GM19035 (cell line): ENCODE results near the gene CEP170B.
"Not testable (repeated sequence)": the region's sequence is repeated elsewhere in the genome, so short reads cannot be mapped to it uniquely, and the experiment has no call there.

Experiments
- ATAC-seq: cut with Tn5 transposase; IDR thresholded peaks from one replicate; pipeline ENCODE4 v1.9.1; 2021; ENCODE audit not compliant: unreplicated experiment

The CEP170B gene

DNA sequence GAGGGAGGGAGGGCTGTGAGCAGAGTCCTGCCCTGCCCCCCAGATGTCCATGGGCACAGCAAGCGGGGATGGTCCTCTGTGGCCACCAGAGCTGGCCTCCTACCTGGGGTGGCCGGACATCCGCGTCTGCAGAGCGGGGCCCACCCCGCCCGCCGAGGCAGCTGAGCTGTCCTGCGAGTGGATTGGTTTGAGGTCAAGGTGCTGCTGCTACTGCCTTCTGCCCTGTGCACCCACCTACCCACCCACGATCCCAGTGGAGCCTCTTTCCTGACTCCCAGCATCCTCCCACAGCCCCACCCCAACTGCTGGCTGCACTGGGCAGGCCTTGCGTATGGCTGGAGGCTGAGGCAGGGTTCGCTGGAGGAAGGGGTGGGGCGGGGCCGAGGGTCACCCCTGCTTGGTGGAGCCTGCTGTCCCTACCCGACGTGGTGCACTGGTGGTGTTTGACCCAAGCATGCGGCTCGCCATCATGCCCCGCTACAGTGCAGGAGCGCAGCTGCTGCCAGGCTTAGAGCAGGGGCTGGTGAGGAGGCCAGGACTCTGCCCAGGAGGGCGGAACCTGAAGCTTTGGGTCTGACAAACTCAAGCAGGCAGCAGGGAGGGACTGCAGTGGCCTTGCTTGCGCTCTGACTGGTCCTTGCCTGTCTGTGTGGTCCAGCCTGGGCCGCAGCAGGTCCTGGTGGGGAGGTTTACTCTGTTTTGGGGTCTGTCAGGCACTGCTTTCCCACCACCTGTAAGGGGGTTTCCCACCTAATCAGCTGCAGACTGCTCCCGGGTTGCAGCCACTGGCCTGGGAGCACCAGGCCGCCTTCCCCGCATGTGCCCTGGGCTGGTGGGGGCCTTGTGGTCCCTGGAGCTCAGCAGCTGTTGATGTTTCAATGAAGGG is 23.7 kb downstream of the CEP170B start:
- ATAC-seq = no peak

GRCh38 chr14:104889375-104889757 is 24.3 kb downstream of the CEP170B start:
- ATAC-seq = no peak

- not testable (repeated sequence) for ATAC-seq
These were observed 25.2 kb downstream of the CEP170B start for GRCh38 chr14:104890292-104890691.

DNA sequence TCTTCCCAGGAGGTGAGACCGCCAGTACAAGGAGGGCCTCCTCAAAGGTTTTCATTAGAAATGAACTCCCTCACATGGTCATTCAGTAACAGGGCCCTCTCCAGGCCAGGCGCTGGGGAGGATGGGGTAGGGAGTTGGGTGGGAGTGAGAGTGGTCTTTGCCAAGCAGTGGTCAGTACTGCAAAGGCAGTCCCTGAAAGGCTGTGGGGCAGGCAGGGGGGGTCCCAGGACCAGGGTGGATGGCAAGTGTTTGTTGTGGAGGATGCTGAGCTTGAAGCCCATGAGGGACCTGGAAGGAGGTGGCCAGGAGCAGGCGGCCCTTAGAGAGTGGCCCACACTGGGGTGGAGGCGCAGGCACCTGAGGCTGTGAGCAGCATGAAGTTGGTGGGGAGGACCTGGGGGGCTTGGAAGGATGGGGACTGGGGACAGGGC is 26.1 kb downstream of the CEP170B start:
- no peak for ATAC-seq

- ATAC-seq = no peak
These were observed 26.8 kb downstream of the CEP170B start for GRCh38 chr14:104891664-104892530.

- no peak for ATAC-seq
These were observed 27.7 kb downstream of the CEP170B start for GRCh38 chr14:104892531-104893434.

DNA sequence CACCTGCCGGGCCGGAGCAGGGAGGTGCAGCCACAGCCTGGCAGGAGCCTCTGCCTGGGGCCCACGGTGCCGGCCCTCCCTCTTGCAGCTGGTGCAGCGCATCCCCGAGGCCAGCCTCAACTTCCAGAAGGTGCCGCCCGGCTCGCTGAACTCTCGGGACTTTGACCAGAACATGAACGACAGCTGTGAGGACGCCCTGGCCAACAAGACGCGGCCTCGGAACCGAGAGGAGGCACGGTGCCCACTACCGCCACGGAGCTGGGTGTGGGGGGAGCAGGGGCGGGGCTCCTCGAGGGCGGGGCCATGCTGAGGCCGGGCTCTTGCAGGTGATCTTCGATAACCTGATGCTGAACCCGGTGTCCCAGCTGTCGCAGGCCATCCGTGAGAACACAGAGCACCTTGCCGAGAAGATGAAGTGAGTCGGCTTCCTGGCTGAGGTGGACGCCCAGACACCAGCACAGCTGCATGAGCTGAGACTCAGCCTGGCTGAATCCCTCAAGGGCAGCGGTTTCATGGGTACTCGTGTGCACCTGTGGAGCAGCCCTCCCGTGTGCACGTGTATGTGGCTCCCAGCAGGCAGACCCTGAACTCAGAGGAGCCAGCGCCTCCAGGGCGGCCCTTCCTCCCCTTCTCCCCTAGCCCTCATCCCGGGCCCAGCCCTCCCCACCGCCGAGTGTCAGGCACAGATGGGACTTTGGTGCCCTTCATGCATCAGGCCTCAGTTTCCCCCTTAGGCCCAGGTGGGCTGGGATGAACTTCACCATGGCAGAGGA is 28.6 kb downstream of the CEP170B start:
- ATAC-seq = no peak

- no peak for ATAC-seq
These were observed 29.5 kb downstream of the CEP170B start for GRCh38 chr14:104894331-104895206.

DNA sequence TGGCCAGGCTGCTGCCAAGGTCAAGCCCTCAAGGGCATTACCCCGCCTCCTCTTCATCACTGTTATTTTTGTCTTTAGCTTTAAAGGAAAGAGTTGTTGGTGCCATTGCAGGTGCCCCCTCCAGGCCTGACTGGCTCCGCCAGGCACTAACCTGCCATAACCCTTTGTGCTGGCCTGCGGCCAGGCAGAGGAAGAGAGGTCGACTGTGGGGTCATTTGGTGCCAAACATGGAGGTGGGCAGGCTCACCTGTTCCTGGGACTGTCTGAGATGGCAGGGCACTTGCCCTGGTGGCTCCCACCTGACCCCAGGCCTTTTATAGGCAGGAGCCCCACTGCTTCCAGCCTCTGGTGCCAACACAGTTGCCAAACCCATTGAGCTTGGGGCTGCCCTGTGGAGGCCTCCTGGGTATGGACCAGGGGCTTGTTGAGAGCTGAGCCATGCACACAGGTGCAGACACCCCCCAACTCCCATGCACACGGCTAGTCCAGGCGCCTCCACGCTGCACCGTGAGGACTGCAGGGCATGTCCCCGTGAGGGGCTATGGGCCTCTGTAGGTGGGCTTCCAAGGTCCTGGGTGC is 30.2 kb downstream of the CEP170B start:
- ATAC-seq = no peak

DNA sequence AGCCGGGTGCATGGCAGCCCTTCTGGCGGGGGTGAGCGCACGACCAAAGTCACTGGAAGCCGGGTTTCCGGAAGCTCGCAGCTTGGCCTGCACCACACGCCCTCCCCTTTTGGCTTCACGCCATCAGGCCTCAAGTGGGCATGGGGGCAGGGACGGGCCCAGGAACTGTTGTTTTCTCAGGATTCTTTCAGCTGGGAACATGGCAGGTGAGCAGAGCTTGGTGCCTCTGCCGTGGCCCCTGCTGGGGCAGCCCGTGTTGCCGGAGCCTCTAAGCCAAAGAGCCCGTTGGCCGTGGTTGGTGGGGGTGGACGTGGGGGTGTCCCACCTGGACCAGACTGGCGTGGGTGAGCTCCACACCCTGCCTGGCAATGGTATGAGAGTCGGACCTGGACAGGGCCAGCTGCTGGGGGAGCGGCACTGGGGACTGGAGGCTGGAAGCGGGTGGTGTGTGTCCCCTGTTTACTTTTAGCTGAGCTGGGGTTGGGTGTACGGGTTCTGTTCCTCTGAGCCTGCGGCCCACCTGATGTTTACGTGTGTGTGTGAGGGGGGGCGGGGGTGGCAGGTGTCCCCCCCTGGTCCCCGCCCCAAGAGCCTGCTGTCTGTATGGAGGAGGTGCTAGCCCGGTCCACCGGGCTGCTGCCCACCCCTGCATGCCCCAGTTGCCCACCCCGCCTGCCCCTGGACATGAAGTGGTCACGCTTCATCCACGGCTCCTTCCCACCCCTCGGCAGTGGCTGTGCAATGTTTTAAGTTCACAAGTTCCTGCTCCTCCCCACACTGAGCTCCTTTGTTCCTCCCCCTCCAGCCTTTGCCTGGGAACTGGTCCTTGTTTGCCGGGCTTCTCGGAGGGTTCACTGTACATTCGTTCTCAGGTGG is 31.0 kb downstream of the CEP170B start:
- no peak for ATAC-seq

DNA sequence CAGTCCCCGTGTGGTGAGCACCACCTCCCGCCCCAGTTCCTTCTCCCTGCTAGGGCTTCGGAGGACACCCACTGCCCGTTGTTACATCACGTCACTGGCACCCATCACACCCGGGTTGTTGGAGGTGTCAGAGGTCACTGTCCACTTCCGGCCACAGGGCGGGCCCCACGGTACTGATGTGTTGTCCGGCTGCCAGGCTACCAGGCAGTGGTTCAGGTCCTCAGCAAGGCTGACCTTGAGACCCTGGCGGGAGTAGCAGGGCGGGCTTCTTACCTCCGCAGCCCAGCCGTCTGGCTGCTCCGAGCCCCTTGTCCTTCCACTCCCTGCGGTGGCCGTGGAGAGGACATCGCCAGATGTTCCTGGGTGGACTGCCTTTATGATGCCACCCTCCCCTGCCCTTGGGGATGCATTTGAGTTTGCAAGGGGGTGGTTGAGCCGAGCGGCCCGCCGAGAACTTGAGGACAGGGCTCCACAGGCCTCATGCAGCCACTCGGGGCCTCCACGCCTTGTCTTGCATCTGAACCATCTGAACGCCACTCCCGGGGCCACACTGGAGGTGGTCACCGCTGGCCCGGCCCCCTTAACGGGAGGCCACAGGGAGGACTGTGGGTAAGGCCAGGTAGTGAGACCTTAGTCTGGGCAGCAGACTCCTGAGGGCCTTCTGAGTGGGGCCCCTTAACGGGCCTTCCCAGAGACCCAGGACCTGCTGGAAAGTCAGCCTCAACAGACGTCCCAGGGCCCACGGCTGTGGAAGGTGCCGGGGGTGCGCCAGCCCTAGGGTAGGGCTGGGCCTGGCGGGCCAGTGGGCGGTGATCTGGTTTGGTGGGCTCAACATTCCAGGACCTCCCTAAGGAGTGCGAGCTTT is 32.5 kb downstream of the CEP170B start:
- ATAC-seq = no peak

GRCh38 chr14:104898195-104898558 is 33.1 kb downstream of the CEP170B start:
- ATAC-seq = no peak

DNA sequence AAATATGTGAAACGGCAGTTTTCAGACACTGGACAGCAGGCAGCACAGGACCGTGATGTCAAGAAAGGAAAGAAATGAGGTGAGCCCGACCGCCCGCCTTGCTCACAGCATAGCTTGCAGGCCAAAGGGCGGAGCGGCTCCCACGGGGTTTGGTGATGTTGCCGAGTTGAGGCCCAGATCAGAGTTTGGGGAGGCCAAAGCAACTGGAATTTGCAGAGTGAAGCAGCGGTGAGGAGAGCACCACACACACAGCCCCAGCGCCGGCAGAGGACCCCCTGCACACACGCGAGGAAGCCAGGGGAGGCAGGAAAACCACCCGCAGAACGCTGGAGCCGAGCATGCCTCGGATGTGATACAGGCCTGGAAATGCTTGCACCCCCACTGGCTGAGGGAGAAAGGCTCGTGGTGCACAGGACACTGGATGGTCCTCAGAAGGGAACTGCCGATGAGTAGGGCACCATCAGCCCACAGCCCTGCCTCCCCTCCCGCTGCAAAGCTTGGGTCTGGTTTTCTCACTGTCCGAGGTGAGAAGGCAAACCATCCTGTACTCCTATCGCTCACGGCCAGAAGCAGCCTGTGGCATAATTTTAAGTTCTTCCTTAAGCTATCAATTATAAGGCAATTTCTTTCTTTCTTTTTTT is 33.9 kb downstream of the CEP170B start:
- ATAC-seq = no peak

DNA sequence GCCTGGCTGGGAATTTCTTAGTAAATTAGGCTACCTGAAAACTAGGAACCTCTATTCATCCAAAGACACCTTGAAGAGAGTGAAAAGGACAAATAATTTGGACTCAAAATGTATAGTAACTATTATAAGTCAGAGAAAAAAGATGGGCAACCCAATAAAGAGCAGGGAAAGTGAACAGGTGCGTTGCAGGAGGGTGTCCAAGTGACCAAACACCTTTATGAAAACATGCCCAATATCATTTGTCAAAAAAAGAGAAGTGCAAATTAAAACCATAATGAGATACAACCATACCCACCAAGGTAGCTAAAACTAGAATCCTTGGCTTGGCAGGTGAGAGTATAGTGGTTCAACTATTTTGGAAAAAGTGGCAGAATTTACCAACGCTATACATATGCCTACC is 34.7 kb downstream of the CEP170B start:
- ATAC-seq = no peak

DNA sequence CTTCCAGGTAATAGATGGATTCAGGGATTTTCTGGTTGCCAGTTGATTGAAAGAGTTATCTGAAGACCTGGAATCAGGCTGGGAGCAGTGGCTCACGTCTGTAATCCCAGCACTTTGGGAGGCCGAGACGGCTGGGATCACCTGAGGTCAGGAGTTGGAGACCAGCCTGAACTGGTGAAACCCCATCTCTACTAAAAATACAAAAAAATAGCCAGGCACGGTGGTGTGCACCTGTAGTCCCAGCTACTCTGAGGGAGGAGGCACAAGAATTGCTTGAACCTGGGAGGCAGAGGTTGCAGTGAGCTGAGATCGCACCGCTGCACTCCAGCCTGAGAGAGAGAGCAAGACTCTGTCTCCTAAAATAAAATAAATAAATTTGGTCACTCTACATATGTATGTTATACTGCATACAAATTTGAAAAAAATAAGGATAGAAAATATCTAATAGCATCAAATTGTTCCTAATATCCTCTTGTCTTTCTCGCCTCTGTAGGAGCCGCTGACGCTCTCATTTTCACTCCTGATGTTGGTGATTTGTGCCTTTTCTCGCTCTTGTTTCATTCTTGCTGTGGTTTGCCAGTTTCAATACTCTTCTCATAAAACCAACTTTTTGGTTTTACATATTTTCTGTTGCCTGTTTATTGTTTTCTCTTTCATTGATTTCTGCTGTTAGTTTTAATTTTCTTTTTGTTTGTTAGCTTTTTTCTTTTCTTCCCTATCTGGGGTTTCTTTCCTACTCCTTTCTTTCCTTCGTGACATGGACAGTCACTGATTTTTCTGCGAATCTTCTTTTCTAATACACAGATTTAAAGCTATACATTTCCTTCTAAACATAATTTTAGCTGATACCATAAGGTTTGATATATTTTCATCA is 35.8 kb downstream of the CEP170B start:
- no peak for ATAC-seq

DNA sequence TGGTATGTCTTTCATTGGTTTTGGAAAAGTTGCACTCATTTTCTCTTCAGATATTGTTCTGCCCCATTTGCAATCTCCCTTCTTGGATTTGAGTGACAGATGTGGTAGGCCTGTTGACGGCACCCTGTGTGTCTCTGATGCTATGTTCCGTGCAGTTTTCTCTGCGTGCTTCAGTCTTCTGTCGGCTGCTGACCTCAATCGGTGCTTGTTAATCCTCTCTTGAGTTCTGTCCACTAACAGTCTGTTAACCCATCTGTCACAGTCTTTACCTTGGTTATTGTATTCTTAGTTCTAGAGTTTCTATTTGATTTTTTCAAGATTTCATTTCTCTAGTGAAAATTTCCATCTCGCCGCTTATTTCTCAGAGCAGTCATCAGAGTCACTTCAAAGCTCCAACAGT is 38.9 kb downstream of the CEP170B start:
- no peak for ATAC-seq
